SU-DHL-6 (cell line): ENCODE results near the gene IL6ST.
"Not testable (repeated sequence)": the region's sequence is repeated elsewhere in the genome, so short reads cannot be mapped to it uniquely, and the experiment has no call there.

ENCODE experiments used
- H2AFZ ChIP-seq: fragments of 200-600 bp; sonication (generic); 2 replicates; pipeline ENCODE4 v1.6.1; 2014; ENCODE audit warnings: low read depth, mild to moderate bottlenecking, moderate library complexity, mixed read lengths, antibody characterized with exemption, low read length; ENCODE audit not compliant: severe bottlenecking
- H3F3A ChIP-seq: fragments of 200-600 bp; shearing (Covaris generic); 2 replicates; pipeline ENCODE4 v1.6.0; 2016; ENCODE audit warnings: antibody characterized with exemption, mild to moderate bottlenecking; ENCODE audit not compliant: insufficient read depth
- H3K27ac ChIP-seq: fragments of 200-600 bp; sonication (generic); 2 replicates; pipeline ENCODE4 v1.5.1; 2016; ENCODE audit warnings: low read depth, mild to moderate bottlenecking, low read length, moderate library complexity, mixed read lengths
- H3K27me3 ChIP-seq: fragments of 200-600 bp; sonication (generic), shearing (Covaris generic); 2 replicates; pipeline ENCODE4 v1.6.0; 2014; ENCODE audit warnings: mild to moderate bottlenecking, low read length
- H3K36me3 ChIP-seq: fragments of 200-600 bp; sonication (generic); 2 replicates; pipeline ENCODE4 v1.6.1; 2014; ENCODE audit warnings: mild to moderate bottlenecking, low read length, mixed read lengths
- H3K4me2 ChIP-seq: fragments of 300-600, 200-600 bp; shearing (Covaris generic), sonication (generic); 2 replicates; pipeline ENCODE4 v1.6.0; 2014; ENCODE audit warnings: low read length, low read depth, mild to moderate bottlenecking; ENCODE audit not compliant: poor library complexity, severe bottlenecking
- H3K4me3 ChIP-seq: fragments of 200-600 bp; sonication (generic); 2 replicates; pipeline ENCODE4 v1.5.1; 2014; ENCODE audit warnings: antibody characterized with exemption, low read length, mild to moderate bottlenecking, mixed read lengths; ENCODE audit not compliant: insufficient read depth, poor library complexity, severe bottlenecking
- H3K79me2 ChIP-seq: fragments of 200-600 bp; sonication (generic); 2 replicates; pipeline ENCODE4 v1.6.1; 2014; ENCODE audit warnings: mild to moderate bottlenecking, low read length, moderate library complexity; ENCODE audit not compliant: insufficient read depth
- H3K9ac ChIP-seq: fragments of 200-600 bp; sonication (generic); 2 replicates; pipeline ENCODE4 v1.7.0; 2014; ENCODE audit warnings: mild to moderate bottlenecking, low read length
- H3K9me2 ChIP-seq: fragments of 200-600 bp; sonication (generic); replicated peaks from 2 replicates; pipeline ENCODE4 v1.6.1; 2014; ENCODE audit warnings: low read length; ENCODE audit not compliant: insufficient read depth
- H3K9me3 ChIP-seq: fragments of 200-600 bp; sonication (generic); 2 replicates; pipeline ENCODE4 v1.6.1; 2014; ENCODE audit warnings: low read length, mixed read lengths; ENCODE audit not compliant: insufficient read depth
- H4K20me1 ChIP-seq: fragments of 200-600 bp; sonication (generic); 2 replicates; pipeline ENCODE4 v1.6.1; 2014; ENCODE audit warnings: low read depth, mild to moderate bottlenecking, antibody characterized with exemption, low read length, moderate library complexity, mixed read lengths
- CTCF ChIP-seq: fragments of 200-600 bp; sonication (generic); IDR thresholded peaks from one replicate; pipeline ENCODE4 v1.5.1; 2017; ENCODE audit warnings: antibody characterized with exemption, mild to moderate bottlenecking, low read length, moderate library complexity; ENCODE audit not compliant: insufficient read depth, poor library complexity, severe bottlenecking
- EZH2phosphoT487 ChIP-seq: fragments of 200-600 bp; sonication (generic), shearing (Covaris generic); conservative IDR thresholded peaks from 2 replicates; pipeline ENCODE4 v1.6.1; 2018; ENCODE audit warnings: mild to moderate bottlenecking, antibody characterized with exemption, low read length, moderate library complexity, mixed read lengths

The IL6ST gene

GRCh38 chr5:56029871-56030630, 35.3 kb upstream of the IL6ST start:
- H3K9me2 ChIP-seq, H3K27me3 ChIP-seq, H3K4me2 ChIP-seq: not testable (repeated sequence)

GRCh38 chr5:56029457-56029856, 34.7 kb upstream of the IL6ST start:
- H3K4me2 ChIP-seq: no peak overlapping the region
- H2AFZ ChIP-seq: no peak overlapping the region
- H3F3A ChIP-seq: no peaks in the 10 kb centered on the region
- H3K27ac ChIP-seq: no peak overlapping the region
- no peaks in the 10 kb centered on the region for H4K20me1 ChIP-seq
- H3K27me3 ChIP-seq: no peaks in the 10 kb centered on the region
- no peak overlapping the region for H3K4me3 ChIP-seq
- H3K9me3 ChIP-seq: no peaks in the 10 kb centered on the region
- TF ChIP-seq EZH2phosphoT487 (no peak), CTCF (no peak)
- H3K9me2 ChIP-seq: no peaks in the 10 kb centered on the region
- no peaks in the 10 kb centered on the region for H3K79me2 ChIP-seq
- H3K9ac ChIP-seq: no peak overlapping the region
- H3K36me3 ChIP-seq: no peaks in the 10 kb centered on the region

More at GRCh38 chr5:56029871-56030630, 35.3 kb upstream of the IL6ST start:
- not testable (repeated sequence) for H4K20me1 ChIP-seq, H3K27ac ChIP-seq, H3F3A ChIP-seq, H3K4me3 ChIP-seq, H2AFZ ChIP-seq, H3K36me3 ChIP-seq, H3K9ac ChIP-seq, H3K79me2 ChIP-seq, H3K9me3 ChIP-seq

GRCh38 chr5:56028708-56029107, 33.9 kb upstream of the IL6ST start:
- H3F3A ChIP-seq: no peaks in the 10 kb centered on the region
- H3K27ac ChIP-seq: no peak overlapping the region
- H4K20me1 ChIP-seq: no peaks in the 10 kb centered on the region
- no peak overlapping the region for H3K4me3 ChIP-seq
- H3K9me2 ChIP-seq: no peaks in the 10 kb centered on the region
- H2AFZ ChIP-seq: no peak overlapping the region
- H3K9me3 ChIP-seq: no peaks in the 10 kb centered on the region
- H3K36me3 ChIP-seq: no peaks in the 10 kb centered on the region
- H3K4me2 ChIP-seq: no peak overlapping the region
- H3K79me2 ChIP-seq: no peaks in the 10 kb centered on the region
- no peak for TF ChIP-seq CTCF
- TF ChIP-seq EZH2phosphoT487: no peak
- H3K9ac ChIP-seq: no peak overlapping the region
- H3K27me3 ChIP-seq: no peaks in the 10 kb centered on the region

GRCh38 chr5:56026863-56027300, 32.1 kb upstream of the IL6ST start:
- H3K9me3 ChIP-seq: no peaks in the 10 kb centered on the region
- H3F3A ChIP-seq: no peaks in the 10 kb centered on the region
- H2AFZ ChIP-seq: no peak overlapping the region
- no peaks in the 10 kb centered on the region for H4K20me1 ChIP-seq
- no peak for TF ChIP-seq EZH2phosphoT487
- TF ChIP-seq CTCF: no peak
- no peaks in the 10 kb centered on the region for H3K9me2 ChIP-seq
- no peak overlapping the region for H3K4me3 ChIP-seq
- H3K79me2 ChIP-seq: no peaks in the 10 kb centered on the region
- no peak overlapping the region for H3K9ac ChIP-seq
- no peaks in the 10 kb centered on the region for H3K36me3 ChIP-seq
- H3K27ac ChIP-seq: no peak overlapping the region
- H3K27me3 ChIP-seq: no peaks in the 10 kb centered on the region
- H3K4me2 ChIP-seq: no peak overlapping the region
